Measurements from ENCODE around the gene RGS7BP.

RGS7BP gene

DNA sequence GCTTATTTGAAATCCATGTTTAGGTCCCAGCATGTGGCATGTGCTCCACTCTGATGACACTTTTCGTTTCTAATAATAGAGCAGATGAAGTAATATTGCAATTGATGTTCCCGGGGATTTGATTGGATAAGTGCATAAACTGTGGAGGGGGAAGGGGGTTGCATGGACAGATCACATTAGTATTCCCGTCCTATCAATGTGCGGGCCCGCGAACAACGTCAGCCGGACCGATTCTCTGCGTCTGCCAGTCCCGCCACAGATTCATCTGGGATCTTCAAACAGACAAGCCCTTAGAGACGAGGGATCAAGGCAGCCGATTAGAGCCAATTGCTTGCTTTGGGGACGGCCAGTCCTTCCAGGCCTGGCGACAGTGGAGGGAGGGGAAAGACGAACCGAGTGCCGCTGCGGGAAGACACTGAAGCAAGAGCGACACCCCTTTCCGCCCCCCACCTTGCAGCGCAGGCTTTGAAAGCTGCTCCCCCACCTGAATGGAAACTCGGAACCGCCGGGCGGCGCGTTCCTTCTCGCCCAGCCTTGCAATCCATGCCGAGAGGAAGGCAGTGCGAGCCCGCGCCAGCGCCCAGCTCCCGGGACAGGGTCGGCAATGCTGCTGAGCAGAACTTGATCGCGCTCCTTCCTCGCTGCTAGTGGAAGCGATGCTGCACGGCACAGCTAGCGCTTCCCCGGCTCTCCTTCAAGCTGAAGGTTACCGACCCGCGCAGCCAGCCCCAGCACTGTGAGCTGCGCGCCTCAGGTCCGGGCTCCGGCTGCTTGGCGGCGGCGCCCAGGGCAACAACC is at the start of gene RGS7BP:
TSS of gene RGS7BP (plus strand) at position 247 of the 798 bp plus-strand sequence. CDS start 610 bp downstream, outside the sequence.
- Histone ChIP-seq H3K4me1 (ENCODE audit: low read length) (no peaks in the 10 kb centered on the region), H3K36me3 (replicated peaks; ENCODE audit: insufficient read depth, low read length) (no peaks in the 10 kb centered on the region), H4K20me1 (ENCODE audit: insufficient read depth, low read length) (no peaks in the 10 kb centered on the region), H3K4me2 (ENCODE audit: low read depth, low read length) (no peak within 1 kb of the TSS; the same call in 1 of the 2 replicates), H3K79me2 (ENCODE audit: low read length) (no peaks in the 10 kb centered on the region), H3K27ac (ENCODE audit: low read length) (no peak within 1 kb of the TSS), H3K9me3 (replicated peaks; ENCODE audit: insufficient read depth, low read length) (no peaks in the 10 kb centered on the region), H3K9me2 (replicated peaks; ENCODE audit: insufficient read depth, low read length) (no peaks in the 10 kb centered on the region), H3K9ac (ENCODE audit: low read length) (no peak within 1 kb of the TSS), H2AFZ (ENCODE audit: low read length) (no peak within 1 kb of the TSS), H3F3A (ENCODE audit: insufficient read depth, low read length) (no peaks in the 10 kb centered on the region), H3K27me3 (replicated peaks; ENCODE audit: insufficient read depth, low read length) (no peaks in the 10 kb centered on the region), H3K4me3 (ENCODE audit: low read length) (no peak within 1 kb of the TSS)
- TF ChIP-seq EZH2phosphoT487 (IDR thresholded peaks at IDR 0.05; ENCODE audit: low read length), result no peak
- no peak for TF ChIP-seq EZH2 (optimal IDR thresholded peaks at IDR 0.05; ENCODE audit: low read depth, low read length)
- TF ChIP-seq CTCF (IDR thresholded peaks at IDR 0.05; ENCODE audit: low read length), result no peak
- no peak for DNase-seq

GRCh38 chr5:64457846-64458245 is 48.0 kb upstream of the RGS7BP start:
- H3K4me3 ChIP-seq (ENCODE audit: low read length), result no peak overlapping the region
- H3K9me2 ChIP-seq (replicated peaks; ENCODE audit: insufficient read depth, low read length), result no peaks in the 10 kb centered on the region
- H3K27ac ChIP-seq (ENCODE audit: low read length), result no peak overlapping the region
- H3K4me1 ChIP-seq (ENCODE audit: low read length), result no peaks in the 10 kb centered on the region
- DNase-seq, result no peak
- TF ChIP-seq CTCF (IDR thresholded peaks at IDR 0.05; ENCODE audit: low read length) (no peak), EZH2phosphoT487 (IDR thresholded peaks at IDR 0.05; ENCODE audit: low read length) (no peak), EZH2 (optimal IDR thresholded peaks at IDR 0.05; ENCODE audit: low read depth, low read length) (no peak)
- H3K27me3 ChIP-seq (replicated peaks; ENCODE audit: insufficient read depth, low read length), result no peaks in the 10 kb centered on the region
- no peak overlapping the region for H3K4me2 ChIP-seq (ENCODE audit: low read depth, low read length)
- H2AFZ ChIP-seq (ENCODE audit: low read length), result no peak overlapping the region
- H3K9me3 ChIP-seq (replicated peaks; ENCODE audit: insufficient read depth, low read length), result no peaks in the 10 kb centered on the region
- H3K79me2 ChIP-seq (ENCODE audit: low read length), result no peaks in the 10 kb centered on the region
- H3K9ac ChIP-seq (ENCODE audit: low read length), result no peak overlapping the region
- H4K20me1 ChIP-seq (ENCODE audit: insufficient read depth, low read length), result no peaks in the 10 kb centered on the region
- no peaks in the 10 kb centered on the region for H3F3A ChIP-seq (ENCODE audit: insufficient read depth, low read length)
- no peaks in the 10 kb centered on the region for H3K36me3 ChIP-seq (replicated peaks; ENCODE audit: insufficient read depth, low read length)

DNA sequence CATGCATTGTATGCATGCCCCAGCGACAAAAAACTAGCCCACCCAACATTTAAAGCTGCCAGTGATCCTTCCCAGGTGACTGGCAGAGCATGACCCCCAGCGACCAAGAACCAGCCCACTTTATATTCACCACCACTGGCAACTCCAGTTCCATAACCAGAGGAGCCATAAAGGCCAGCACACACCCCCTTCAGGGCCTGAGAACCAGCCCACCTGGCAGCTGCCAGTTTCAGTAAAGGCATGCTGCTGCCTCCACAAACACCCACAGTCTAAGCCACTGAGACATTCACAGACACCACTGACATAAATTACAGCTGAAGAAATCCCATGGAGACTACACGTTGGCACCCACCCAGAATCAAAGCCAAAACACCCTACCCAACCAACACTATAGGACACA is 46.9 kb upstream of the RGS7BP start:
- Histone ChIP-seq H2AFZ (ENCODE audit: low read length) (no peak overlapping the region), H3F3A (ENCODE audit: insufficient read depth, low read length) (no peaks in the 10 kb centered on the region), H3K4me2 (ENCODE audit: low read depth, low read length) (no peak overlapping the region), H3K9me2 (replicated peaks; ENCODE audit: insufficient read depth, low read length) (no peaks in the 10 kb centered on the region), H3K4me1 (ENCODE audit: low read length) (no peaks in the 10 kb centered on the region), H3K27me3 (replicated peaks; ENCODE audit: insufficient read depth, low read length) (no peaks in the 10 kb centered on the region), H3K36me3 (replicated peaks; ENCODE audit: insufficient read depth, low read length) (no peaks in the 10 kb centered on the region), H3K4me3 (ENCODE audit: low read length) (no peak overlapping the region), H4K20me1 (ENCODE audit: insufficient read depth, low read length) (no peaks in the 10 kb centered on the region), H3K79me2 (ENCODE audit: low read length) (no peaks in the 10 kb centered on the region), H3K27ac (ENCODE audit: low read length) (no peak overlapping the region), H3K9ac (ENCODE audit: low read length) (no peak overlapping the region), H3K9me3 (replicated peaks; ENCODE audit: insufficient read depth, low read length) (no peaks in the 10 kb centered on the region)
- DNase-seq, result no peak
- no peak for TF ChIP-seq EZH2 (optimal IDR thresholded peaks at IDR 0.05; ENCODE audit: low read depth, low read length)
- TF ChIP-seq CTCF (IDR thresholded peaks at IDR 0.05; ENCODE audit: low read length), result no peak
- TF ChIP-seq EZH2phosphoT487 (IDR thresholded peaks at IDR 0.05; ENCODE audit: low read length), result no peak

Data from MM.1S (cell line).